ENCODE results near the gene DDX59.
A peak's percentile ranks its signal among the peaks of the same experiment; 100 is the strongest.
"Not testable (repeated sequence)": the region's sequence is repeated elsewhere in the genome, so short reads cannot be mapped to it uniquely, and the experiment has no call there.

Gene DDX59

GRCh38 chr1:200670242-200671118 lies 773 bp upstream of the DDX59 start:
- peak; percentile 40 for DNase-seq

GRCh38 chr1:200668514-200669313 lies 993 bp downstream of the DDX59 start:
- no peak for DNase-seq

GRCh38 chr1:200666309-200666708 lies 3.4 kb downstream of the DDX59 start:
- no peak for DNase-seq

- DNase-seq, result no peak
Observed at GRCh38 chr1:200665861-200666260, 3.8 kb downstream of the DDX59 start.

GRCh38 chr1:200660719-200661118 lies 9.0 kb downstream of the DDX59 start:
- DNase-seq, result no peak

- DNase-seq, result no peak
Observed at GRCh38 chr1:200659269-200659668, 10.4 kb downstream of the DDX59 start.

GRCh38 chr1:200658037-200658818 lies 11.5 kb downstream of the DDX59 start:
- DNase-seq, result no peak

GRCh38 chr1:200654660-200655059 lies 15.0 kb downstream of the DDX59 start:
- no peak for DNase-seq

GRCh38 chr1:200653022-200653462 lies 16.7 kb downstream of the DDX59 start:
- no peak for DNase-seq

GRCh38 chr1:200652378-200652777 lies 17.3 kb downstream of the DDX59 start:
- DNase-seq, result no peak

- no peak for DNase-seq
Observed at GRCh38 chr1:200646515-200646914, 23.2 kb downstream of the DDX59 start.

GRCh38 chr1:200644021-200644420 lies 25.7 kb downstream of the DDX59 start:
- DNase-seq, result no peak

GRCh38 chr1:200642481-200642880 lies 27.2 kb downstream of the DDX59 start:
- DNase-seq, result no peak

GRCh38 chr1:200640963-200641401 lies 28.7 kb downstream of the DDX59 start:
- DNase-seq, result no peak

- DNase-seq, result no peak
Observed at GRCh38 chr1:200640373-200640962, 29.2 kb downstream of the DDX59 start.

GRCh38 chr1:200638073-200638472 lies 31.6 kb downstream of the DDX59 start:
- no peak for DNase-seq

GRCh38 chr1:200636681-200637080 lies 33.0 kb downstream of the DDX59 start:
- DNase-seq, result no peak

- DNase-seq, result no peak
Observed at GRCh38 chr1:200634261-200635122, 35.2 kb downstream of the DDX59 start.

GRCh38 chr1:200631375-200631774 lies 38.3 kb downstream of the DDX59 start:
- DNase-seq, result no peak

- DNase-seq, result not testable (repeated sequence)
Observed at GRCh38 chr1:200630515-200630899, 39.2 kb downstream of the DDX59 start.

- DNase-seq, result no peak
Observed at GRCh38 chr1:200629876-200630514, 39.7 kb downstream of the DDX59 start.
